ENCODE measurements around the gene RPAP3.

- TF ChIP-seq CTCF (IDR thresholded peaks at IDR 0.05) (no peak), POLR2AphosphoS5 (IDR thresholded peaks at IDR 0.05) (no peak)
These were observed 34.1 kb upstream of the RPAP3 start for GRCh38 chr12:47739979-47740378.
